CD14-positive monocyte (primary cell): Measurements from ENCODE around the gene DDX6. TPM values are rescaled to one million over a fixed set of nuclear protein-coding genes. Genes with fewer than 3 reads are reported as not detected.
A peak's percentile ranks its signal among the peaks of the same experiment; 100 is the strongest.
"Not testable (repeated sequence)": the region's sequence is repeated elsewhere in the genome, so short reads cannot be mapped to it uniquely, and the experiment has no call there.

Experiments used
- DNase-seq, 3 donors: peaks; one replicate each; pipeline ENCODE4 v3.0.0-alpha.2; 2011 to 2022
- H2AFZ ChIP-seq: 2 replicates; pipeline ENCODE4 v1.6.0; 2012; ENCODE audit warnings: mild to moderate bottlenecking, low read depth, low read length, inconsistent platforms; ENCODE audit not compliant: insufficient read depth, poor library complexity, severe bottlenecking
- H3K27ac ChIP-seq, 2 donors: 1 replicate in 1 of 2; 2 replicates in 1 of 2; pipeline ENCODE4 v1.5.1; 2012 to 2013; ENCODE audit warnings: low read length in 2 of 2, control low read depth in 1 of 2, inconsistent platforms in 1 of 2, low read depth in 1 of 2, mild to moderate bottlenecking in 1 of 2
- H3K27me3 ChIP-seq, 2 donors: one replicate each; pipeline versions ENCODE4 v1.6.0 to v1.6.1; 2011 to 2013; ENCODE audit warnings: low read length in 2 of 2; ENCODE audit not compliant: control insufficient read depth in 2 of 2, insufficient read depth in 2 of 2
- H3K36me3 ChIP-seq, 2 donors: replicated peaks in 1 of 2; 1 replicate in 1 of 2; 2 replicates in 1 of 2; pipeline versions ENCODE4 v1.5.1 to v1.6.1; 2012 to 2013; ENCODE audit warnings: low read length in 2 of 2, control low read depth in 1 of 2, inconsistent platforms in 1 of 2, mild to moderate bottlenecking in 1 of 2; ENCODE audit not compliant: insufficient read depth in 2 of 2, control insufficient read depth in 1 of 2
- H3K4me1 ChIP-seq, 2 donors: 1 replicate in 1 of 2; 2 replicates in 1 of 2; pipeline versions ENCODE4 v1.5.1 to v1.6.1; 2012 to 2013; ENCODE audit warnings: low read length in 2 of 2, control low read depth in 1 of 2, inconsistent platforms in 1 of 2, mild to moderate bottlenecking in 1 of 2, moderate library complexity in 1 of 2; ENCODE audit not compliant: insufficient read depth in 2 of 2, control insufficient read depth in 1 of 2
- H3K4me2 ChIP-seq: replicated peaks from 2 replicates; pipeline ENCODE3; 2012; ENCODE audit warnings: low read length, moderate library complexity, mild to moderate bottlenecking; ENCODE audit not compliant: poor library complexity, severe bottlenecking; ENCODE audit errors: extremely low read depth
- H3K4me3 ChIP-seq, 3 experiments: fragments of 200-600 bp in 1 of 3; sonication (generic) in 1 of 3; replicated peaks in 1 of 3; 1 replicate in 2 of 3; 2 replicates in 1 of 3; pipeline ENCODE4 v1.5.1; 2011 to 2013; ENCODE audit warnings: low read length in 3 of 3, mild to moderate bottlenecking in 3 of 3, control low read depth in 2 of 3, low read depth in 2 of 3, inconsistent platforms in 1 of 3, moderate library complexity in 1 of 3
- H3K79me2 ChIP-seq: 2 replicates; pipeline ENCODE4 v1.6.0; 2012; ENCODE audit warnings: mild to moderate bottlenecking, control low read depth, inconsistent platforms, low read length, moderate library complexity; ENCODE audit not compliant: insufficient read depth
- H3K9ac ChIP-seq: 2 replicates; pipeline ENCODE4 v1.6.0; 2017; ENCODE audit warnings: low read length, mild to moderate bottlenecking; ENCODE audit not compliant: insufficient read depth, poor library complexity, severe bottlenecking
- H3K9me3 ChIP-seq, 2 donors: replicated peaks in 1 of 2; 1 replicate in 1 of 2; 2 replicates in 1 of 2; pipeline versions ENCODE4 v1.5.1 to v1.6.1; 2012 to 2013; ENCODE audit warnings: low read length in 2 of 2, control low read depth in 1 of 2; ENCODE audit not compliant: control insufficient read depth in 1 of 2, insufficient read depth in 1 of 2
- H4K20me1 ChIP-seq: 2 replicates; pipeline ENCODE4 v1.6.0; 2012; ENCODE audit warnings: mild to moderate bottlenecking, low read length, control low read depth, moderate library complexity; ENCODE audit not compliant: insufficient read depth
- H3K27ac Mint-ChIP-seq, 7 donors: one replicate each; pipeline ENCODE4 v1.8.0; 2020; ENCODE audit warnings: mild to moderate bottlenecking in 7 of 7, mixed read lengths in 7 of 7, moderate library complexity in 6 of 7, inconsistent platforms in 2 of 7
- H3K27me3 Mint-ChIP-seq, 3 donors: one replicate each; pipeline ENCODE4 v1.8.0; 2021 to 2022; ENCODE audit warnings: low read depth in 3 of 3, mild to moderate bottlenecking in 3 of 3, mixed read lengths in 3 of 3, moderate library complexity in 3 of 3, inconsistent platforms in 1 of 3
- H3K36me3 Mint-ChIP-seq, 2 donors: one replicate each; pipeline ENCODE4 v1.8.0; 2020; ENCODE audit warnings: mixed read lengths in 2 of 2, inconsistent platforms in 1 of 2, mild to moderate bottlenecking in 1 of 2
- H3K4me1 Mint-ChIP-seq: one replicate; pipeline ENCODE4 v1.8.0; 2020; ENCODE audit warnings: mild to moderate bottlenecking, mixed read lengths
- H3K4me3 Mint-ChIP-seq, 2 donors: one replicate each; pipeline ENCODE4 v1.8.0; 2020; ENCODE audit warnings: mild to moderate bottlenecking in 2 of 2, mixed read lengths in 2 of 2, moderate library complexity in 1 of 2
- H3K9me3 Mint-ChIP-seq, 7 donors: one replicate each; pipeline ENCODE4 v1.8.0; 2020 to 2022; ENCODE audit warnings: mixed read lengths in 7 of 7, mild to moderate bottlenecking in 6 of 7, moderate library complexity in 6 of 7, inconsistent platforms in 2 of 7
- WGBS: methylation state at CpG from one replicate; pipeline ENCODE4 v1.1.5; 2013; ENCODE audit warnings: missing lambda C conversion rate; ENCODE audit not compliant: insufficient coverage; 5-methylcytosine and 5-hydroxymethylcytosine counted together
- intact Hi-C, 2 donors: fragments of 100-400 bp; cut with micrococcal nuclease; formaldehyde crosslinking; loops; one replicate each; pipeline versions ENCODE4 v1.15.0 to v1.15.1; 2023
- polyA plus RNA-seq, 3 donors: library from polyadenylated mRNA; depleted of rRNA in 1 of 3; unstranded in 2 of 3; stranded (reverse) in 1 of 3; fragments of 300-500 nt in 2 of 3; fragments of >200 nt in 1 of 3; fragmentation: Illumina TruSeq in 2 of 3; gene quantifications; 1 replicate in 2 of 3; 2 replicates in 1 of 3; pipeline ENCODE4 v1.2.3, GENCODE V29; 2012 to 2021
- TF ChIP-seq, protein P1 (sequence below): fragments of 200-600 bp; IDR thresholded peaks from one replicate; pipeline ENCODE4 v1.8.0; 2022; ENCODE audit warnings: antibody characterized with exemption, mild to moderate bottlenecking

The DDX6 gene
- polyA plus RNA-seq, 3 donors = 17.8 to 31.9 (median 28.0) TPM

GRCh38 chr11:118715245-118715831 lies 75.6 kb downstream of the DDX6 start:
- H3K36me3 Mint-ChIP-seq = peaks cover 6 to 18% of the 10 kb centered on the region in 2 donors
- TF ChIP-seq, protein P1, sequence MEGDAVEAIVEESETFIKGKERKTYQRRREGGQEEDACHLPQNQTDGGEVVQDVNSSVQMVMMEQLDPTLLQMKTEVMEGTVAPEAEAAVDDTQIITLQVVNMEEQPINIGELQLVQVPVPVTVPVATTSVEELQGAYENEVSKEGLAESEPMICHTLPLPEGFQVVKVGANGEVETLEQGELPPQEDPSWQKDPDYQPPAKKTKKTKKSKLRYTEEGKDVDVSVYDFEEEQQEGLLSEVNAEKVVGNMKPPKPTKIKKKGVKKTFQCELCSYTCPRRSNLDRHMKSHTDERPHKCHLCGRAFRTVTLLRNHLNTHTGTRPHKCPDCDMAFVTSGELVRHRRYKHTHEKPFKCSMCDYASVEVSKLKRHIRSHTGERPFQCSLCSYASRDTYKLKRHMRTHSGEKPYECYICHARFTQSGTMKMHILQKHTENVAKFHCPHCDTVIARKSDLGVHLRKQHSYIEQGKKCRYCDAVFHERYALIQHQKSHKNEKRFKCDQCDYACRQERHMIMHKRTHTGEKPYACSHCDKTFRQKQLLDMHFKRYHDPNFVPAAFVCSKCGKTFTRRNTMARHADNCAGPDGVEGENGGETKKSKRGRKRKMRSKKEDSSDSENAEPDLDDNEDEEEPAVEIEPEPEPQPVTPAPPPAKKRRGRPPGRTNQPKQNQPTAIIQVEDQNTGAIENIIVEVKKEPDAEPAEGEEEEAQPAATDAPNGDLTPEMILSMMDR = no peak
- no peaks in the 10 kb centered on the region for H3K9me3 ChIP-seq
- peak overlapping the region; percentile 26 to 37 for H3K27ac ChIP-seq
- no peaks in the 10 kb centered on the region for H3K79me2 ChIP-seq
- H3K4me3 ChIP-seq = no peak overlapping the region
- peak overlapping the region; percentile 15 for H2AFZ ChIP-seq
- peaks cover 11 to 31% (median 18%) of the 10 kb centered on the region in 3 donors for H3K27me3 Mint-ChIP-seq
- H3K4me1 Mint-ChIP-seq = peaks cover 48% of the 10 kb centered on the region
- no peak overlapping the region for H3K4me2 ChIP-seq
- H3K27ac Mint-ChIP-seq = peak overlapping the region in 4 of 7 donors; percentile 0 to 81 (median 66)
- no peaks in the 10 kb centered on the region for H4K20me1 ChIP-seq
- H3K9me3 Mint-ChIP-seq = no peaks in the 10 kb centered on the region
- no peaks in the 10 kb centered on the region for H3K36me3 ChIP-seq
- peaks cover 33 to 41% of the 10 kb centered on the region in 2 donors for H3K4me1 ChIP-seq
- H3K27me3 ChIP-seq = no peaks in the 10 kb centered on the region
- WGBS = 83% methylated on average over 3 of the region's 5 CpGs
- peak in 1 of 3 donors; percentile 31 for DNase-seq
- H3K4me3 Mint-ChIP-seq = peak overlapping the region in 1 of 2 donors; percentile 17
- H3K9ac ChIP-seq = peak overlapping the region; percentile 1
- intact Hi-C loops = no loop called here

- Histone ChIP-seq H3K36me3 (no peaks in the 10 kb centered on the region), H3K27me3 (no peaks in the 10 kb centered on the region), H3K27ac (peak overlapping the region; percentile 26 to 37), H3K4me1 (peaks cover 29 to 36% of the 10 kb centered on the region in 2 donors), H3K9ac (no peak overlapping the region), H3K79me2 (no peaks in the 10 kb centered on the region), H3K9me3 (no peaks in the 10 kb centered on the region), H3K4me2 (no peak overlapping the region), H3K4me3 (no peak overlapping the region), H4K20me1 (no peaks in the 10 kb centered on the region), H2AFZ (no peak overlapping the region)
- Mint-ChIP-seq H3K4me3 (no peak overlapping the region), H3K36me3 (peaks cover 6 to 13% of the 10 kb centered on the region in 2 donors), H3K4me1 (peaks cover 43% of the 10 kb centered on the region), H3K9me3 (peaks cover 0 to 2% (median 0%) of the 10 kb centered on the region in 7 donors), H3K27me3 (peaks cover 7 to 25% (median 14%) of the 10 kb centered on the region in 3 donors), H3K27ac (peak overlapping the region in 2 of 7 donors; percentile 6 to 36)
- TF ChIP-seq, protein P1 = no peak
- intact Hi-C loops = no loop called here
- DNase-seq = no peak
Observed at GRCh38 chr11:118714816-118715215, 76.1 kb downstream of the DDX6 start.

- H3K36me3 ChIP-seq, H2AFZ ChIP-seq, DNase-seq, H3K9ac ChIP-seq, H4K20me1 ChIP-seq, H3K27me3 ChIP-seq, H3K4me3 ChIP-seq, H3K9me3 Mint-ChIP-seq, H3K4me2 ChIP-seq, H3K4me3 Mint-ChIP-seq, H3K9me3 ChIP-seq, intact Hi-C loops, H3K27ac ChIP-seq, H3K79me2 ChIP-seq: not testable (repeated sequence)
- Mint-ChIP-seq H3K27me3 (peaks cover 7 to 25% (median 13%) of the 10 kb centered on the region in 3 donors), H3K4me1 (peaks cover 39% of the 10 kb centered on the region), H3K27ac (peak overlapping the region in 1 of 7 donors; percentile 59), H3K36me3 (peaks cover 6 to 13% of the 10 kb centered on the region in 2 donors)
- H3K4me1 ChIP-seq = peaks cover 25 to 32% of the 10 kb centered on the region in 2 donors
- WGBS = 92% methylated on average over 2 of the region's 5 CpGs
Observed at GRCh38 chr11:118714416-118714815, 76.5 kb downstream of the DDX6 start.
